Measurements from ENCODE around the gene MT2A. TPM values are rescaled to one million over a fixed set of nuclear protein-coding genes. Genes with fewer than 3 reads are reported as not detected.
"Not testable (repeated sequence)": the region's sequence is repeated elsewhere in the genome, so short reads cannot be mapped to it uniquely, and the experiment has no call there.

MT2A gene
- total RNA-seq, 1 donor, result 114 TPM

GRCh38 chr16:56617212-56618085, 9.1 kb downstream of the MT2A start:
- TF ChIP-seq, protein P1, sequence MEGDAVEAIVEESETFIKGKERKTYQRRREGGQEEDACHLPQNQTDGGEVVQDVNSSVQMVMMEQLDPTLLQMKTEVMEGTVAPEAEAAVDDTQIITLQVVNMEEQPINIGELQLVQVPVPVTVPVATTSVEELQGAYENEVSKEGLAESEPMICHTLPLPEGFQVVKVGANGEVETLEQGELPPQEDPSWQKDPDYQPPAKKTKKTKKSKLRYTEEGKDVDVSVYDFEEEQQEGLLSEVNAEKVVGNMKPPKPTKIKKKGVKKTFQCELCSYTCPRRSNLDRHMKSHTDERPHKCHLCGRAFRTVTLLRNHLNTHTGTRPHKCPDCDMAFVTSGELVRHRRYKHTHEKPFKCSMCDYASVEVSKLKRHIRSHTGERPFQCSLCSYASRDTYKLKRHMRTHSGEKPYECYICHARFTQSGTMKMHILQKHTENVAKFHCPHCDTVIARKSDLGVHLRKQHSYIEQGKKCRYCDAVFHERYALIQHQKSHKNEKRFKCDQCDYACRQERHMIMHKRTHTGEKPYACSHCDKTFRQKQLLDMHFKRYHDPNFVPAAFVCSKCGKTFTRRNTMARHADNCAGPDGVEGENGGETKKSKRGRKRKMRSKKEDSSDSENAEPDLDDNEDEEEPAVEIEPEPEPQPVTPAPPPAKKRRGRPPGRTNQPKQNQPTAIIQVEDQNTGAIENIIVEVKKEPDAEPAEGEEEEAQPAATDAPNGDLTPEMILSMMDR (IDR thresholded peaks at IDR 0.05; ENCODE audit: insufficient read depth, low read length), result no peak
- DNase-seq (ENCODE audit: low read depth), result peak; percentile 72
- peak overlapping the region; percentile 48 for H3K4me3 ChIP-seq (ENCODE audit: low read depth, low read length)

DNA sequence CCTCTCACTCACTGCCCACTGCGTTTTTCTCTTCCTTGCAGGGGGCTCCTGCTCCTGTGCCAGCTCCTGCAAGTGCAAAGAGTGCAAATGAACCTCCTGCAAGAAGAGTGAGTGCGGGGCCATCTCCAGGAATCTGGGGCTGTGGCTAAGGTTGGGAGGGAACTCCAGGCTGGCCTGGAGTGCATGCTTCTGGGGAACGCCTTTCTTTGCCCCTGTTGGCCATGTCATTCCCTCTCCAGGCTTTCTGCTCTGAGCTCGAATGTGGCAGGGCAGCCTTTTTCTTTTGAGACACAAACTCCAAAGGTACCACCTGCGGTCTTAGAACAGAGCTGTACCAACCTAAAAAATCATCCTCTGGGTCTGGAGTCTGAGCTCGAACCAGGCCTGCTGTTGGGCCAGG, 9.8 kb downstream of the MT2A start:
- H3K4me3 ChIP-seq (ENCODE audit: low read depth, low read length), result no peak overlapping the region
- TF ChIP-seq, protein P1 (IDR thresholded peaks at IDR 0.05; ENCODE audit: insufficient read depth, low read length), result no peak
- DNase-seq (ENCODE audit: low read depth), result no peak

GRCh38 chr16:56620339-56620897, 12.0 kb downstream of the MT2A start:
- no peak for DNase-seq (ENCODE audit: low read depth)
- TF ChIP-seq, protein P1 (IDR thresholded peaks at IDR 0.05; ENCODE audit: insufficient read depth, low read length), result no peak

DNA sequence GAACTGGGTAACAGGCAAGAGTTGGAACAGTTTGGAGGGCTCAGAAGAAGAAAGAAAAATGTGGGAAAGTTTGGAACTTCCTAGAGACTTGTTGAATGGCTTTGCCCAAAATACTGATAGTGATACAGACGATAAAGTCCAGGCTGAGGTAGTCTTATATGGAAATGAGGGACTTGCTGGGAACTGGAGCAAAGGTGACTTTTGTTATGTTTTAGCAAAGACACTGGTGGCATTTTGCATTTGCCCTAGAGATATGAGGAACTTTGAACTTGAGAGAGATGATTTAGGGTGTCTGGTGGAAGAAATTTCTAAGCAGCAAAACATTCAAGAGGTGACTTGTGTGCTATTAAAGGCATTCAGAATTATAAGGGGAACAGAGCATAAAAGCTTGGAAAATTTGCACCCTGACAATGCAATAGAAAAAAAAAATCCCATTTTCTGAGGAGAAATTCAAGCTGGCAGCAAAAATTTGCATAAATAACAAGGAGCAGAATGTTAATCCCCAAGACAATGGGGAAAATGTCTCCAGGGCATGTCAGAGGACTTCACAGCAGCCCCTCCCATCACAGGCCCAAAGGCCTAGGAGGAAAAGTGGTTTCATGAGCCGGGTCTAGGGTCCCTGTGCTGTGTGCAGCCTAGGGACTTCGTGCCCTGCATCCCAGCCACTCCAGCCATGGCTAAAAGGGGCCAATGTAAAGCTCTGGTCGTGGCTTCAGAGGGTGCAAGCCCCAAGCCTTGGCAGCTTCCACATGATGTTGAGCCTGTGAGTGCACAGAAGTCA, 13.5 kb downstream of the MT2A start:
- not testable (repeated sequence) for DNase-seq (ENCODE audit: low read depth); H3K4me3 ChIP-seq (ENCODE audit: low read depth, low read length)

More at GRCh38 chr16:56620339-56620897, 12.0 kb downstream of the MT2A start:
- H3K4me3 ChIP-seq (ENCODE audit: low read depth, low read length), result no peak overlapping the region

DNA sequence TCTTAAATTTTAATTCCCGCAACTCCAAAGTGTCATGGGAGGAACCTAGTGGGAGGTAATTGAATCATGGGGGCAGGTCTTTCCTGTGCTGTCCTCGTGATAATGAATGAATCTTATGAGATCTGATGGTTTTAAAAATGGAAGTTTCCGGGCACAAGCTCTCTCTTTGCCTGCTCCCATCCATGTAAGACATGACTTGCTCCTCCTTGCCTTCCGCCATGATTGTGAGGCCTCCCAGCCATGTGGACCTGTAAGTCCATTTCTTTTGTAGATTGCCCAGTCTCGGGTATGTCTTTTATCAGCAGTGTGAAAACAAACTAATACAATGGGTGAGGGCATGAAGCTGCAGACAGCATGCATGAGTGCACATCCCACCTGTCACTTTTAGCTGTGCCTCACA, 14.8 kb downstream of the MT2A start:
- not testable (repeated sequence) for DNase-seq (ENCODE audit: low read depth); H3K4me3 ChIP-seq (ENCODE audit: low read depth, low read length)

GRCh38 chr16:56623637-56624036, 15.3 kb downstream of the MT2A start:
- H3K4me3 ChIP-seq (ENCODE audit: low read depth, low read length), result no peak overlapping the region
- TF ChIP-seq, protein P1 (IDR thresholded peaks at IDR 0.05; ENCODE audit: insufficient read depth, low read length), result no peak
- no peak for DNase-seq (ENCODE audit: low read depth)

DNA sequence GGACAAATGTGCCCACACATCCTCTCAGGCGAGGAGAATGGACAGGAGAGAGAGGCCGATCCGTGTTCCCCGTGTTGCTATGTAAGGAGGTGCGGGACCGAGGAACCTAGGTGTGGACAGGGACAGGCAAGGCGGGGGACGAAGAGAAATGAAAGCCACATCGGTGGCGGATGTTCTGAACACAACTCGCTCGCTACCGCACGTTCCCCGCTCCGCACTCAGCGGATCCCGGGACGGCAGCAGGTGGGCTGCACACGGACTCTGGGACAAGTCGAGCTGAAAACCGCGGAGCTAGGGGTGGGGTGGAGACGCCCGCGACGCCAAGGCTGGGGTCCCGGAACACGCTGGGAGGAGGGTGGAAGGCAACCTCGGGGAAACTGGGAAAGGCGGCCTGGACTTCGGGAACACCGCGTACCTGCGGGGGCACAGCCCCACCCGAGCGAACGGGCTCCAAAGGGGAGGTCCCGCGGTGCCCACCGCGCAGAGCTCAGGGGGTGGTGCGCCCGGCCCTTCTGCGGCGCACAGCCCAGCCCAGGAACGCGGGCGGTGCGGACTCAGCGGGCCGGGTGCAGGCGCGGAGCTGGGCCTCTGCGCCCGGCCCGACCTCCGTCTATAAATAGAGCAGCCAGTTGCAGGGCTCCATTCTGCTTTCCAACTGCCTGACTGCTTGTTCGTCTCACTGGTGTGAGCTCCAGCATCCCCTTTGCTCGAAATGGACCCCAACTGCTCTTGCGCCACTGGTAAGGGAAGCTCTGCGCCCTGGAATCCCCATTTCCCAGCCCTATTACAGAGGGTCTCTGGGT, 17.0 kb downstream of the MT2A start, which contains the start of gene MT1E:
Gene MT1E (plus strand): TSS at position 642 of the 803 bp plus-strand sequence. CDS start 71 bp downstream, at position 713.
- H3K4me3 ChIP-seq (ENCODE audit: low read depth, low read length), result peak within 1 kb of the TSS; percentile 81
- DNase-seq (ENCODE audit: low read depth), result peak; percentile 82

More for the DNA sequence above, 17.0 kb downstream of the MT2A start, which contains the start of gene MT1E:
- TF ChIP-seq, protein P1 (IDR thresholded peaks at IDR 0.05; ENCODE audit: insufficient read depth, low read length), result no peak

Data from fibroblast of the aortic adventitia (primary cell).